GM21576 (cell line): ENCODE measurements around the gene S100A10.

Experiments
- ATAC-seq: cut with Tn5 transposase; IDR thresholded peaks from one replicate; pipeline ENCODE4 v1.9.1; 2021; ENCODE audit warnings: mild to moderate bottlenecking, moderate library complexity; ENCODE audit not compliant: unreplicated experiment

S100A10 gene, protein sequence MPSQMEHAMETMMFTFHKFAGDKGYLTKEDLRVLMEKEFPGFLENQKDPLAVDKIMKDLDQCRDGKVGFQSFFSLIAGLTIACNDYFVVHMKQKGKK

DNA sequence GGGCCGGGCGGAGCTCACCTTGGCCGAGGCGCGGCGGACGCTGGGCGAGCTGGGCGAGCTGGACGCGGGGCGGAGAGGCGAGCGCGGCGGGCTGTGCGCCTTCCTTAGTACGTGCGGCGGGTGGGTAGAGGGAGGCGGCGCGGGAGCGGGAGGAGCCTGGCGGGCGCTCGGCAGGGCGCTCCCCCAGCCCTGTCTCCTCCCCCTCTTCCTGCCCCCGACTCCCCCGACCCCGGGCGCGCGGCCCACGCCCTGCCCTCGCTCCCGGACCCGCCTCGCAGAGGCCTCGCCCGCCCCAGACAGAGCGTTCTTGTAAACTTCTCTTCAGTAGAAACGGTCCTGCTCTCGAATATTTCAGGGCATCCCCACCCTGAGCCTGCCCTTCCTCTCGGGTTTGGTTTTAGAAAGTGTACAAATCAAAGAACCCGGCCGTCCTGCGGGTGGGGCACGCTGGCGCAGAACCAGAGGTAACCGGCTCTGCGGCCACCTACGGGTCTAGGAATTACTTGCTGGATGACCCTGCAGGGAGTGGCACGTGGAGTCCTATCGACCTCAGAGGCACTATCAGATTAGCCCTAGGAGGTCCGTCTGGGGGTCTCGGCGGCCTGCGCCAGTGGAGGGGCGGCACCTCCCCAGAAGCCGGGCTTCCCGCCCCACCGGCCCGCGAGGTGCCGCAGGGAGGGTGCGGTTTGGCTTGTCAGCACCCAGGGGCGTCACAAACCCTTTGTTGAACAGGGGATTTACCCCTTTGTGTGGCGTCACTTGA lies at the start of gene S100A10:
TSS of gene S100A10 (minus strand) at position 126 of the 763 bp plus-strand sequence. CDS start 7,629 bp downstream, outside the sequence.
- no peak for ATAC-seq

DNA sequence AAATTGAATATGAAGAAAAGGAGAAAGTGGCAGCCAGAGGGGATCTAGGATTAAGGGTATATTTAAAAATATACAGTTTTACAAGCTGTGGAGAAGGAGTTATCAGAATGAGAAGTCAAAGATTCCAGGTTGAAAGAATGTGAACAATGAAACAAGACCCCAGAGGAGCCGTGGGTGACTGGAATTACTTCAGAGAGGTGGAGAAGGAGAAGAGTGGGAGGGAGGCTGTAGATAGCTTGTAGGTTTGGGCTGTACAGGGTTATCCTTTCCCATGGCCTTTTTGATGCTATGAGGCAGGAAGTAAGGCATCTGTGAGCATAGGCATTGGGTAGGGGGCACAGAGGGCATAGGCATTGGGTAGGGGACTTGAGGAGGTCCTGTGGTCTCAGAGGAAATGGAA lies 48.4 kb upstream of the S100A10 start:
- ATAC-seq = no peak

DNA sequence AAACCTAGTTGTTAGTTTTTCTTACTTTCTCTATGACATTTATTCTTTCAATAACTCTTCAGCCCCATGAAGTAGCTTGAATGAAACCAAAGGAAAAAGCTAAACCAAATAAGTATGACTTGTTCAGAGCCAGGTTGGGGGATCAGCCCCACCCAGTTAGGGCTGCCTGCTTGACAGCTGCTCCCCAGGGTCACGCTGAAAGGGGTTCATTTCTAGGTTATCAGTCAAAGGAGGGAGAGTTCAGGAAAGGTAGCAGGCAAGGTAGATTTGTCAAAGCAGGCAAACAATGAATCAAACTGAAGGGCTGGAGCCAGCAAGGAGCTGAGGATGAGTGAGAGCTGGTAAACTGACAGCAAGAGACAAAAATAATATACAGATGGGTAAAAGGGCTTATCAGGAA lies 46.2 kb upstream of the S100A10 start:
- ATAC-seq = no peak

DNA sequence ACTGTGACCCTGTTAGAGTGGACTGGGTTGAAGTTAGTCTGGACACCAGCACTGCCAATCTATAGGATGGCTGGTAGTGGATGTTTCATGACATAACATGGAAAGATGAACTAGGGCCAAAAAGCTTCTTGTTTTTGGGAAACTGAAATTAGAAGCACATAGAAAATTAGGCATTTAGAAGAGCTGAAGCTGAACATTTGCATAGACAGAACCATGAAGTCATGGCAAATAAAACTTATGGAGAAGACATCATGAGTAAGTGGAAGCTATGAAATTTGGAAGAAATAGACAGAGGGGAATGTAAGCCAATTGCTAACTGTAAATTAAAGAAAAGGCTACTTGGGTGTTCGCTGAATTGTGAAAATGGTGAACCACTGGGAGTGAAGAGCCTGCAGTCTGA lies 45.8 kb upstream of the S100A10 start:
- ATAC-seq = no peak

DNA sequence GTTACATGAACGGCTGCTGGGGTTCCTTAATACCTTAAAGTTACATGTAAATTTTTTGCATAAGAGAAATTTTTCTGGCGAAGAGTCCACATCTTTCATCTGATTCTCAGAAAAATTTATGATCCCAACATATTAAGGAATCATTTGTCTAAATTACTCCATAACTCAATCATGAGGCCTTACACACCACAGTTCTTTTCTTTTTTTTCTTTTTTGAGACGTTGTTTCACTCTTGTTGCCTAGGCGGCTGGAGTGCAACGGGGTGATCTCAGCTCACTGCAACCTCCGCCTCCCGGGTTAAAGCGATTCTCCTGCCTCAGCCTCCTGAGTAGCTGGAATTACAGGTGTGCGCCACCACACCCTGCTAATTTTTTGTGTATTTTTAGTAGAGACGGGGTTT lies 45.2 kb upstream of the S100A10 start:
- no peak for ATAC-seq

DNA sequence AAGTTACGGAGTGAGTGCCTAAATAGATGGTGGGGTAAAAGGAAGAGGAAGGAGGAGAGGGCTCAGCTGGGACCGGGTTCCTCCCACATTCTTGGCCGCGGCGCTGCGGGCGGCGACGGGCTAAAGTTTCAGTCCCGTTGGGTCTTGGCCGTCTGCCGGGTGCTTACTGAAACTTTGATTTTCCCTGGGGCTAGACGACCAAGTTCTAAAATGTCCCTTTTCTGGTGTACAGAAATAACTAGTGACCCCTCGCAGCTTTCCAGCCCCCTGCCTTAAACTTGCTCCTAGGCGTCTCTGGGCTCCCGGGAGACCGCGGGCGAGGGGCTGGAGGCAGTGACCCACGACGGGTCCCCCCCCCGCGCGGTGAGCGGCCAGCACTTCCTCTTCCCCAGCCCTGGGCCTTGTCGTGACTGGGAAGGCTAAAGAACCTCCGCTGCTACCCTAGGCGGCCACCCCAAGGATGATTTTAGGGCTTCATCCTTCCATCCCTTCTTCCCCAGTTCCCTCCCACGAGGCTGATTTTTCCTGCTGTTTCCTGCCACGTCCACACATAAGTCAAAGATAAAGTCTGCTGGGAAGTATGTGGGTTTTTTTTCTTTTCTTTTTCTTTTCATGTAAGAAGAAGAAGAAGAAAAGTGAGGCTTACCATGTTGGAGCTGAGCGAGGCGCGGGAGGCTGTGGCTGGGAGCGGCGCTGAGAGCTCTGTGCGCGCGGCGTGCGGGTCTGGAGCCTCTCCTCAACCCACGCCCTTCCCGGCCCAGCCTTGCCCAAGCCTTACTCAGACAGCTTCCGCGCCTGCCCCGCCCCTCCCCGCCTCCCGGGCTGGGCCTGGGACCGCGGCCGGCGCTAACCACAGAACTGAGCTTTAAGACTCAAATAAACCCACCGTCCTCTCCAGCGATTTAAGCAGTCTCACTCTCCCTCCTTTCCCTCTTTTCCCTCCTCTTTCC lies 42.9 kb upstream of the S100A10 start, which contains the start of gene S100A11:
TSS of gene S100A11 (minus strand) at position 738 of the 950 bp plus-strand sequence. CDS start at position 649, 89 bp downstream.
- ATAC-seq = peak; percentile 41

DNA sequence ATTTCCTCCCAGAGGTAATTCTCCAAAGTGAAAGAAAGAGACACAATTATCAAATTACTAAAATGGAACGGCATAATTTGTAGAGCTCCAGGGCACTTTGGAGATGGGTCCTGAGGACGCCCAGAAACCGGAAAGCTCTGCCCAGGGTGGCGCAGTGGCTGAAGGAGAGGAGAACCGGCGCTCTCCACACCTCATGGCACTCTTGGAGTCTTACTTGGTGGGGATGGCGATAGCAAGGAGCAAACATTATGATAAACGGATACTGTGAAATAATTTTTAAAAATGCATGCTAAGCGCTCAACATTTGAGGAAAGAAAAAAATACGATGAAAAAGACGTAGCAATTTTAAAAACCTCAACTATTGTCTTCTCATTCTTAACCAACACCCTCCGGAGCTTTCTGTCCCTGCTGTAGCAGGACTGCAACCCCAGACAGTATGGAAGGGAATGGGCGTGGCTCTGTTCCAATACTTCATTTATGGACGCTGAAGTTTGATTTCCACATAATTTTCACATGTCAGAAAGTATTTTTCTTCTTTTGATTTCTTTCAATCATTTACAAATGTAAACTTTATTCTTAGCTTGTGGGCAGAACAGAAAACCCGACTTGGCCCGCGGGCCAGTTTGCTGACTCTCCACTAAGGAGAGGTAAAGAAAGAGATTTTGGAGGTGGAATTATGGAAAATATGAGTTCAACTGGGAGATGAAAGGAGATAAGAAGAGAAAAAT lies 42.0 kb upstream of the S100A10 start:
- ATAC-seq = no peak

DNA sequence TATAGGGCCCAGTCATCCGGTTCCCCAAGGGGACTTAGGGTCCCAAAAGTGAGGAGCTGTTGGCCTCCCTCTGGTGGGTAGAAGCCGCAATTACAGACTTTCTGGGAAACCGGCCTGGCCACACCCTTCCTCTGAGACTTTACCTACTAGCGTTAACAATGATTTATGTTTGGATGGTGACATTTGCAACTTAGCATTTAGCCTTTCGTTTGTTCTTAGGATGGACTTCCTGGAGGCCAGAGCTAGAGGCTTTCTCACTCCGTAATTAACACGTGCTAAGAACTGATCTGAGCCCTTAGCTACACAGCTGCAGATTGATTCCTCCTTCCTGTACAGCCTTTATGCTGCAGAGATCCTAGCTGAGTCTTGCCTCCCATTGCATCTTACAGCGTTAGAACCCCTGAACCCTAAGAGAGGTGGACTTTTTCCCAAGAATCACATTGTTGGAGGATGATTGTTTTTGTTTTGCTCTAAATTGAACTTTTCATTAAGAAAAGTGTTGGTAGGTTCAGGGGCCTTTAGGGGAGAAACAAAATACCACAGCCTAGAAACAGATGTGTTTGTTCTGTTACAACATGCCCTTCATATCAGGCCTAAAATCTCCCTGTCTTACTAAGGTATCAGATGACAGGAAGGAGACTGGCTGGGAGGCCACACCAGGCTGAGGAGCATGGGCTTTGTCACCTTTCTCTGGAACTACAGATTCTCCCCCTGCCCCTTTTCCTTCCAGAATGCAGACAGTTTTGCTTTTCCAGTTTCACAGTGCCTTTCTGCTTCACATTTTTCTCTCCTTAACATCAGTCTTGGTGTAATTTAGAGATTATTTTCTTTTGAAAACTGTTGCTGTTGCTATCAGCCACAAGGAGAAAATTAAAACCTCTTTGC lies 41.2 kb upstream of the S100A10 start:
- no peak for ATAC-seq

DNA sequence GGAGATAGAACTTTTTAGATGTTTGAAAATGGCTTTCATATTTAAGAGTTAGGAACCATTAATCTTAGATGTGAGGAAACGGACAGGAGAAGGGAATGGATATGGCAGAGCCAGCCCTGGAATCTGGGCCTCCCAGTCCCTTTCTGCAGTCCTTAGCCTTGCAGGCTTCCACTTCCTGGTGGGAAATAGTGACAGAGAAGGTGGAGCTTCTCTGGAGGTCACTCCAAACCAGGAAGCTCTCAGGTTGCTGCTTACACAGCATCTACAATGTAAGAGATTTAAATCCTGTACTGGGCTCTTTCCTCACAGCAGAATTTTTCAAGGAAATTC lies 40.6 kb upstream of the S100A10 start:
- no peak for ATAC-seq

DNA sequence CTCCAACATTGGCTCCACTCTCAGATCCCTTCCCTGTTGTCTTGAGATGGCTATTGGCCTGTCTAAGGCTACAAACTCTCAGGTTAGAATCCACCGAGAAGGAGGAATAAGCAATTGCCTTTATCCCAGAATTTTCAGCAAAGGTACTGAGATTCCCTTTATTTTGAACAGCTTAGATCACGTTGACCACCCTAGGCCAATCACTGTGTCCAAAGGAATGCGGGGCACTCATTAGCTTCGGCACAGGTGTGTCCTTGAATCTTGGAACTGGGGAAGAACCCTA lies 36.2 kb upstream of the S100A10 start:
- no peak for ATAC-seq

DNA sequence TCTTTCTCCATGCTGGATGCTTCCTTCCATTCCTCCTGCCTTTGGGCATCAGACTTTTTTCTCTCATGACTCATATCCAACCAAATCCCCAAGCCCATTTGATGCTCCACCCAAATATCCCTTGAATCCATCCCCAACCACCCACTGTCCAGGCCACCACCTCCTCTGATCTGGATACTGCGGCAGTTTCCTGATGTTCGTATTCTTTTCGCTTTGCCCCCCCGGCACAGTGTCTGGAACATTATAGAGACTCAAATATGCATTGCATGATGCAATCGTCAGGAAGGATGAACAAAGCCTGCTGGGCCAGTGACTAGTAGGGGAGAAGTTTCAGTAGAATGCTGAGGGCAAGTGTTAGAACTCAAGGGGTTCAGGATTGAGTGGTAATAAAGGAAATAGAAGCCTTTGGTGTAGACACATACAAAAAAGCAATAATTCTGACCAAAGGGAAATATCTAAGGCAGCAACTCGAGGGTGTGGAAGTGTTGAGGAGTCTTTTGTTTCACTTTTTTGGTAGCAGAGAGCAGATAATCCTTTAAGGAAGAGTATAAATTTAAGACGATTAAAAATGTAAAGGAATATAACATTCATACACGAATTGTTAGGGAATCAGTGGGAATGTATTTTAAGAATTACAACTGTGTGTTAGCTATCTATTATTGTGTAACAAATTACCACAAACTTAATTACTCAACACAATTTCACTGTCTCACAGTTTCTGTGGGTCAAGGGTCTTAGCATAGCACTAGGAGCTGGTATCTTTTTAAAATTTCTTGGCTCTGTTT lies 35.7 kb upstream of the S100A10 start:
- no peak for ATAC-seq

DNA sequence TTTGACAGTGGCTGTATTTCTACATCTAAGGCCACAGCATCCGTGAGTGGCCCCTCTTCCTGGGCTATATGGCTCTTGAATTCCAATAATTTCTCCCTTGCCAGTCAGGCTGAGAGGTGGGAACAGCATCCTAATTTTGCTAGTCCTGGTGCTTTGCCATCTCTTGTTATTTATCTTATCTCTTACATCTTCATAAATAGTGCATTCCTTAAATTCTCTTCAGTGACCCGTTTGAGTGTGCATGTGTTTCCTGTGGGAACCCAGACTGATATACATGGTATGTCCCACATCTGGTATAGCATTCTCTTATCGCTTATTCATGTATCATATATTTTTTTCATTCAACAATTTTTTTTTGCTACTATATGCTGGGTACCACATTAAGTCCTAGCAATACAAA lies 33.2 kb upstream of the S100A10 start:
- ATAC-seq = no peak

DNA sequence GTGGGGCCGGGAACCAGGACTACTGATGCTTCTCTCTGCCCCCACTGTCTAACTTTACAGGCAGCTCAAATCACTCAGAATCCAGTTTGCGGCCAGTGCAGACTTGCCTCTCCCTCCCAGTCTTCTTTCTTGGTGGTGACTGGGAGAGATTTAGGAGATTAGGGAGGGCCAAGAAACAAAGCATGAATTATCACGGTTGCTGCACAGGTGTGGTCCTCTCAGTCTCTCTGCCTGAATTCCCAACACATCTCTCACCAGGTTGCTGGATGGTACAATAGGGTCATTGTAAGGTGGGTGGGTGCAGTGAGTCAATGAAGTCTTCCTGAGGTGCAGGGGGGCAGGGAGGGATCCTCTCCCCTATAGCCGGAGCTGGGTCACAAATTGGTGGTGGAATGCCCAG lies 30.6 kb upstream of the S100A10 start:
- ATAC-seq = no peak

DNA sequence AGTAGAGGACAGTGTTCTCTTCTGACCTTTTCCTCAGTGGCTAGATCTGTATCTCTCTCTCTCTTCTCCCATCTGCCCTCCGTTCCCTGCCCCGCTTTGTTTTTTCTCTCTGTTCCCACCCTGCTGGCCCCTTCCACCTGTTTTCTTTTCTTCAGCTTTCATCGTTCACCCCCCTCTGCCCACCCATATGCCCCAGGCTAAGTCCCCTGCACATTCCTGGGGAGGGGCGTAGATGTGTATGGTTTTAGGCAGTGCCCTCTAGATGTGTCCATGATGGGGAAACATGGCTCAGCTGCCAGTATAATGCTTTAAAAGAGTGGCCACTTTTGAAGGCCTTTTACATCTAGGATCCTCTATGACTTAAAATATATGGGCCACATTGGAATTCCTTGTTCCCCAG lies 29.6 kb upstream of the S100A10 start:
- no peak for ATAC-seq

DNA sequence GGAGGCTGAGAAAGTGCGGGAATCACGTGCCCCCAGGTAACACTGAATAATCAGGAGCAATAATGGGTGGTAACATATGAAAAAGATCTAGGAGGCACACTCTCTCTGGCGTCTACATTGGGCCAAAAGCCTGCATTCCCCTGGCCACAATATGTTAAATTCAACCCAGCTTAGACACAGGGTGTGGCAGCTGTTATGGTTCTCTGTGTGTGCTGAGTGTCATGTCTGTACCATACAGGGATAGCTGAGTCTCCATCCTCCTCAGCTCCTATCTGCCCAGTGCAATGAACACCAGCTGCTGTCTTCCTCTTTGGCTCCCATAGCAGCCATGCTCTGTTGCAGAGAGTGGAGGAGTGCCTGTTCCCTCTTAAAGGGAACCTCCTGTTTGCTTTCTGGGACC lies 28.8 kb upstream of the S100A10 start:
- ATAC-seq = no peak

DNA sequence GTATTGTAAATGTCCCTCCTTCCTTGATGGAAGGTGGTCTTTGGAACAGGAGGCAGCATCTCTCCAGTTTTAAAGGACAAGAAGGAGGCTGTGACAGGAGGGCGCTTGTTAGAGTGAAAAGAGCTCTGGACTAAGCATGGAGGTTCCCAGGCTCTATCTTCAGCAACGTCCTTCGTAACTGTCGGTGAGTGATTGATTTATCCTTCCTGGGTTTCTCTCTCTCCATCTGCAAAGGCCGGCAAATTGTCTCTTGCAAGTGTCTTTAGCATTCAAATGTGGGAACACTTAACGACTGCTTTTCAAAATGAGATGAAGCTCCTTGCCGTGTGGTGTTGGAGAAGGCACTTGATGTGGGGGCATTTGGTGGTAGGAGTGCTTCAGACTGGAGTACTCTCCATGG lies 27.9 kb upstream of the S100A10 start:
- no peak for ATAC-seq

DNA sequence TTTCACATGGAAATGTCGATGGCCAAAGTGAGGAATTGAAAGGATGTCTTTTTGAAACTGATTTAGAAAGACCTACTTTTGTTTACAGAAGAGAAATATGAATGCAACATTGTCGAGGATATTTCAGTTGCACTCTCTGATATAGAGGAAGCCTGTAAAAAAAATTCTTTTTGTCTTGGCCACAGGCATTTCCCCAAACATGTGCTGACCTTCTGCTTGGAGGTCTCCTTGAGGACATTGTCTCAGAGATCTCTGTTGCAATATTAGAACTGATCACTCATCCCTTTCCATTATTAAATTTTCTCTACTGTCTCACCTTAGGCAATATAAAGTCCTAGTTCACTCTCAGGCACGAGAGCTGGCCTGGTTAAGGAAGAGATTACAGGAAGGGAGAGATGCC lies 27.2 kb upstream of the S100A10 start:
- ATAC-seq = no peak

DNA sequence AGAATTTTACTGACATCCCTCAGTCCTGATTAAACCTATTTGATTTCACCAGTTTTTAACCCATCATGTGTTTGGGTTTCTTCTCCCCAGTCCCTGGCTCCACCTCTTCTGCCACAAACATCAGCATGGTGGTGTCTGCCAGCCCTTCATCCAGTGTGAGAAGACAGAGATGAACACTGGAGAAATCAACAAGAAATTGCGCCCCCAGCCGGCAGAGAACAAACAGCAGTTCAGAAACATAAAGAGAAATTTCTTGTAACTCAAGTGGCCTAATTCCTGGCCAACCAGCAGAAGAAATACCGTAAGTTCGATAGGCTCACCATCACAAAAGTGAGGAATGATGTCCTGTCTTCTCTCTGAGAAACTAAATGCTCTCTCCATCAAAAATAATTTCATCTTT lies 24.9 kb upstream of the S100A10 start:
- no peak for ATAC-seq

DNA sequence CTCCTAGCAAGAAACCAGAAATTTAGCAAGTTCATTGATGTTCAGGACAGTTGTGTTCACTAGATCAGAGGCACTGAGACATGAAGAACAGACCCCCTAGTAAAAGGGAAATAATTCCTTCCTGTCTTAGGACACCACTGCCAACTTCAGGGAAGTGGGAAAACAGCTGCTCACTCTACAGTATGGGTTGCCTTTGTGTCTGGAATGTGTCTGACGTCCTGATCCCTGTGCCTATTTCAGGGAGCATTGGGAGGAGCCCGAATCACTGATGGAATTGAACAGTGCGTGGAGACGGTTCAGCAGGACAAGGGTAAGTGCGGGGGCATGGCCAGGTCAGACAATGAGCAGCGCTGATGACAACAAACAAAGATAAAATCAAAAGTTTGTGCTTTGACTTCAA lies 22.1 kb upstream of the S100A10 start:
- ATAC-seq = no peak

DNA sequence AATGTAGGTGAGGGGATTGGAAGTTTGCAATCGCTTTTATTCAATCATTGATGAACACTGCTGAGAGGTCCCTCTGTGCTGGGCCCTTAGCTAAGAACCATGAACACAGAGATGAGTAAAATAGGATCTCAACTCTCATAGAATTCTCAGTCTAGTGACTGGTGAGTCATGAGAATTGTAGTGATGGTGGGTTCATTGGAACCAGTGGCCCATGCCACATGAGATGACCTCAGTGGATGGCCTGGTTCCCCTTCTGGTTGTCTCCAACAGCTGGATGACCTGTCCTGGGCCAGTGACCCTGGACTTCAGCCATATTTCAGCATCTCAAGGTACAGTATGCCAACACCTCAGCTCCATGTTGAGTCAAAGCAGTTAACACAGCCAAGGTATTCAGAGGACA lies 21.3 kb upstream of the S100A10 start:
- no peak for ATAC-seq
